Erythroblast (primary cell): ENCODE data around the gene DHRS3.

Experiments used
- GATA1 ChIP-seq: IDR thresholded peaks from 2 replicates; pipeline ENCODE4 v1.6.1; 2011; ENCODE audit warnings: low read depth, mild to moderate bottlenecking, control low read depth, low read length, moderate library complexity
- POLR2A ChIP-seq: IDR thresholded peaks from 2 replicates; pipeline ENCODE4 v1.6.1; 2011; ENCODE audit warnings: mild to moderate bottlenecking, low read length

DNA sequence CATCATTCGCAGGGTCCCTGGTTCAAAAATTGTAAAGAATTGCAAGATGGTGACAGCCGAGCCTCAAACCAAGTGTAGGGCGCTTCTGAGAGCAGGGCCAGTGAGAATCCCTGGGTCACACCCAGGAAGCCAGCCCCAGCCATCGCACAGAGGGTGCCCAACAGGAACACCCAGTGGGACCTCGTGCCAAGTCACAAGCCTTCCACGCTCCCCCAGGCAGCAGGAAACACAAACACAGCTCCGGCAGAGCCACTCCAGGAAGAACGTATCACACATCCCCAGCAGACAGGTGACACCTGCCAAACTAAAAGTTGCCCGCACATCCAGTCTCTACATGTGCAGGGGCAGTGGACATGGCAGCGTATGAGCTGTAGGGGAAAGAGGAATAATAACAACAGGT, 20.2 kb downstream of the DHRS3 start:
- no peak for TF ChIP-seq POLR2A
- no peak for TF ChIP-seq GATA1
